MCF 10A (cell line): ENCODE results near the gene PTCHD1. TPM values are rescaled to one million over a fixed set of nuclear protein-coding genes. Genes with fewer than 3 reads are reported as not detected.

Source experiments
- BruUV-seq: library from RNA; stranded (reverse); fragments of 400-500 nt; replicated peaks from 2 replicates; lab custom pipeline; 2021; lab: Mats Ljungman, UMichigan
- CTCF ChIA-PET: fragments of 300-600 bp; sonication (Branson Sonifier 250); formaldehyde crosslinking; extraction: SDS; loops from one replicate; lab custom pipeline; 2021; ENCODE audit warnings: antibody characterized with exemption, inconsistent platforms; lab: Yijun Ruan, JAX
- POLR2A ChIA-PET: fragments of 300-600, 350-650 bp; sonication (Branson Sonifier 250); formaldehyde crosslinking; extraction: SDS; loops from one replicate; lab custom pipeline; 2020; ENCODE audit warnings: antibody characterized with exemption, inconsistent platforms; lab: Yijun Ruan, JAX
- DNase-seq: peaks from one replicate; pipeline ENCODE4 v3.0.0-alpha.2; 2018; ENCODE audit not compliant: unreplicated experiment
- H3K27ac Mint-ChIP-seq: one replicate; pipeline ENCODE4 v1.8.0; 2022; ENCODE audit warnings: mild to moderate bottlenecking, low read depth, mixed read lengths; ENCODE audit not compliant: unreplicated experiment
- H3K27me3 Mint-ChIP-seq: one replicate; pipeline ENCODE4 v1.8.0; 2022; ENCODE audit warnings: mixed read lengths; ENCODE audit not compliant: insufficient read depth, unreplicated experiment
- H3K36me3 Mint-ChIP-seq: one replicate; pipeline ENCODE4 v1.8.0; 2022; ENCODE audit warnings: mild to moderate bottlenecking, moderate library complexity, mixed read lengths; ENCODE audit not compliant: insufficient read depth, unreplicated experiment
- H3K4me1 Mint-ChIP-seq: one replicate; pipeline ENCODE4 v1.8.0; 2022; ENCODE audit warnings: mixed read lengths; ENCODE audit not compliant: insufficient read depth, unreplicated experiment
- H3K4me3 Mint-ChIP-seq: one replicate; pipeline ENCODE4 v1.8.0; 2022; ENCODE audit warnings: mild to moderate bottlenecking, moderate library complexity, mixed read lengths; ENCODE audit not compliant: unreplicated experiment
- H3K9me3 Mint-ChIP-seq: one replicate; pipeline ENCODE4 v1.8.0; 2022; ENCODE audit warnings: mixed read lengths; ENCODE audit not compliant: unreplicated experiment
- intact Hi-C: fragments of 100-400 bp; cut with micrococcal nuclease; formaldehyde crosslinking; loops from 2 replicates; pipeline ENCODE4 v1.14.1; 2022
- total RNA-seq: library from RNA; stranded (reverse); gene quantifications from 2 replicates; pipeline ENCODE4 v1.2.3, GENCODE V29; 2022
- TF ChIP-seq, protein P1 (sequence below): fragments of 200-600 bp; IDR thresholded peaks from one replicate; pipeline ENCODE4 v1.8.0; 2022; ENCODE audit warnings: antibody characterized with exemption, mild to moderate bottlenecking; ENCODE audit not compliant: unreplicated experiment

PTCHD1 gene
- total RNA-seq, 1 experiment from 2014 or later, result not detected

DNA sequence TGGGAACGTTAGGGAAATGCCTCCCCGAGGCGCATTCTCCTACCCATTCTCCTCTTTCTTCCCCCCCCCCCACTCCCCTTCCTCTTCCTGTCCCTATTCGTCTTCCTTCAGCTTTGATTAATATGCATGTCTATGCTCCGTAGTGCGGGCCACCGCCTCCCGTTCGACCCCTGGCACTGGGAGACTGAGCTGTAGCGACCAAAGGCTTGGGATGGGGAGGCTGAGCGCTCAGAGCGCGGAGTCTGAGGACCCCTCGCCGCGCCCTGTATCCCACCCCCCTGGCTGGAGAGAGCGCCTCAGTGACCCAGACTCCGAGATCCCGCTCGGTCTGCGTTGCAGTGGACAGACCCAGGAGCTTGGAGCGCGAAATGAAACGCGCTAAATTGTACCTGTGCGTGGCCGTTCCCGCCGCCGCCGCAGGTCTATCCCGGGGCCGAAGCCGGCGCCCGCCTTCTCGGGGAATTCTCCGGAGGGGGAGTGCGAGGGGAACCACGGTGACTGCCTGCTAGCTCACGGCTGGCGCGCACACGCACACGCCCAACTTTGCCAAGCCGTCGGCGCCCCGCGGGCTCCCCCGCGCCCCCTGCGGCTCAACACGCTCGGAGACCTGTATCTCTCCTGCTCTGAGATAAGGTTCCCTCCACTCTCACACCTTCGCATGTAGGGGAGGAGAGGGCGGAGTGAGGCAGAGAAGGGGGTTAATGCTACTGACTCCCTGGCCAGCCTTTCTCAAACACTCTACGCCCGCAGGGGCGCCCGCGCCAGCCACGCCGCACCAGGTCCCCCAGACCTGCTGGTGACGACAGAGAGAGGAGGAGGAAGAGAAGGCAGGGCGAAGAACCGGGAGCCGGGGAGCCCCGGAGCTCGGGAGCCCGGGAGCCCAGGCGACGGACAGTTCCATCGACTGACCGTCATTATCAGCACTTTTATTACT, 1.5 kb upstream of the PTCHD1 start:
- CTCF ChIA-PET, result interaction anchor here (0.5 to 0.7 kb wide), 3 partner anchors 105 to 1197 kb away, joined by 3 read pairs; no protein-coding TSS in a partner anchor
- POLR2A ChIA-PET, result no interaction called here
- TF ChIP-seq, protein P1, sequence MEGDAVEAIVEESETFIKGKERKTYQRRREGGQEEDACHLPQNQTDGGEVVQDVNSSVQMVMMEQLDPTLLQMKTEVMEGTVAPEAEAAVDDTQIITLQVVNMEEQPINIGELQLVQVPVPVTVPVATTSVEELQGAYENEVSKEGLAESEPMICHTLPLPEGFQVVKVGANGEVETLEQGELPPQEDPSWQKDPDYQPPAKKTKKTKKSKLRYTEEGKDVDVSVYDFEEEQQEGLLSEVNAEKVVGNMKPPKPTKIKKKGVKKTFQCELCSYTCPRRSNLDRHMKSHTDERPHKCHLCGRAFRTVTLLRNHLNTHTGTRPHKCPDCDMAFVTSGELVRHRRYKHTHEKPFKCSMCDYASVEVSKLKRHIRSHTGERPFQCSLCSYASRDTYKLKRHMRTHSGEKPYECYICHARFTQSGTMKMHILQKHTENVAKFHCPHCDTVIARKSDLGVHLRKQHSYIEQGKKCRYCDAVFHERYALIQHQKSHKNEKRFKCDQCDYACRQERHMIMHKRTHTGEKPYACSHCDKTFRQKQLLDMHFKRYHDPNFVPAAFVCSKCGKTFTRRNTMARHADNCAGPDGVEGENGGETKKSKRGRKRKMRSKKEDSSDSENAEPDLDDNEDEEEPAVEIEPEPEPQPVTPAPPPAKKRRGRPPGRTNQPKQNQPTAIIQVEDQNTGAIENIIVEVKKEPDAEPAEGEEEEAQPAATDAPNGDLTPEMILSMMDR, result no peak
- no peaks in the 10 kb centered on the region for H3K9me3 Mint-ChIP-seq
- H3K4me3 Mint-ChIP-seq, result no peak overlapping the region
- H3K36me3 Mint-ChIP-seq, result peaks cover 6% of the 10 kb centered on the region
- H3K27ac Mint-ChIP-seq, result no peak overlapping the region
- H3K4me1 Mint-ChIP-seq, result no peaks in the 10 kb centered on the region
- BruUV-seq, result no TSS peak
- DNase-seq, result no peak
- intact Hi-C loops, result no loop called here
- H3K27me3 Mint-ChIP-seq, result peaks cover 77% of the 10 kb centered on the region

DNA sequence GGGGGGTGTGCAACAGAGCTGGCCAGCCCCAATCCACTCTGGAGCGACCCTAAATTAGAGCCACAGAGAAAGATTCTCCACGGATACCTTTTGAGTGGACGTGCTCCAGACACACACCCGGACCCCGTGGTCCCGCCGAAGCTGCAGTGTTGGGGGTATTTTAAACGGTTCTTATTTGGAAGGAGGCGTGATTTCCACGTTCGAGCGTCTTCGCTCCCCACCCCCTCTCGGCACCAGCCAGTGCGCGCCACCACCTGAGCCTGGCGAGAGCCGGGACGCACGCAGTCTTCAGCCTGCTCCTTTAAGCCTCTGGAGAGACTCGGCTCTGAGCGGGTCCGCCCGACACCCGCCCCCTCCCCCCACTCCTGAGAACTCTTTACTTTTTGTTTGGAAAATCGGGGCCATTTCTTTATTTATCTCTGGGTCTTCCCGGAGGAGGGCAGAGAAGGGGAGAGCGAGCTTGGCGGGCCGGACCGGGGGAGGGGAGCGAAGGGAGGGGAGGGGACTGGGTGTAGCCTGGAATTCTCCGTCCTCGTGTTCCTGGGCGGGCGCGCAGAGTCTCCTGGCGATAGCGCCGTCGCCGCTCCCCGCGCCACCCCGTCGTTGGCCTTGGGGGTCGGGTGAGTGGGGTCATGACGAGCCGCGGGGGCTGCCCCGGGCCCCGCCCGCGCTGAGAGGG, 668 bp upstream of the PTCHD1 start:
- intact Hi-C loops, result no loop called here
- no peak for DNase-seq
- Mint-ChIP-seq H3K4me1 (no peaks in the 10 kb centered on the region), H3K27ac (no peak overlapping the region), H3K36me3 (peaks cover 6% of the 10 kb centered on the region), H3K9me3 (no peaks in the 10 kb centered on the region), H3K27me3 (peaks cover 77% of the 10 kb centered on the region), H3K4me3 (no peak overlapping the region)
- POLR2A ChIA-PET, result no interaction called here
- CTCF ChIA-PET, result no interaction called here
- TF ChIP-seq, protein P1, result no peak
- BruUV-seq, result no TSS peak

DNA sequence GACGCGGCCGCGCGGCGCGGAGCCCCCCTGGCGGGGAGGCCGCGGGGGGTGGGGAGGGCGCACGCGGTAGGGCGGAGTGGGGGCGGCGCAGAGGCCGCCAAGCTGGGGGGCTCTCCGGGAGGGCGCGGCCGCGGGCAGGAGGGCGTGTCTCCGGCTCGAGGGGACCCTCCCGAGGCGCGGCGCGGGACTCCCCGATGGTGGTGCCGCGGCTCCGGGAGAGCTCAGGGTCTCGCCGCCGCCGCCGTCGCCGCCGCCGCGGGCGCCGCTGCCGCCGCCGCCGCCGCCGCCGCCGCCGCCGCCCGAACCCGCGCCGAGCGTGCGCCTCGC, 165 bp upstream of the PTCHD1 start:
- DNase-seq, result no peak
- POLR2A ChIA-PET, result no interaction called here
- TF ChIP-seq, protein P1, result no peak
- H3K4me1 Mint-ChIP-seq, result no peaks in the 10 kb centered on the region
- CTCF ChIA-PET, result no interaction called here
- intact Hi-C loops, result no loop called here
- H3K4me3 Mint-ChIP-seq, result no peak overlapping the region
- peaks cover 6% of the 10 kb centered on the region for H3K36me3 Mint-ChIP-seq
- H3K9me3 Mint-ChIP-seq, result no peaks in the 10 kb centered on the region
- BruUV-seq, result no TSS peak
- no peak overlapping the region for H3K27ac Mint-ChIP-seq
- peaks cover 77% of the 10 kb centered on the region for H3K27me3 Mint-ChIP-seq

DNA sequence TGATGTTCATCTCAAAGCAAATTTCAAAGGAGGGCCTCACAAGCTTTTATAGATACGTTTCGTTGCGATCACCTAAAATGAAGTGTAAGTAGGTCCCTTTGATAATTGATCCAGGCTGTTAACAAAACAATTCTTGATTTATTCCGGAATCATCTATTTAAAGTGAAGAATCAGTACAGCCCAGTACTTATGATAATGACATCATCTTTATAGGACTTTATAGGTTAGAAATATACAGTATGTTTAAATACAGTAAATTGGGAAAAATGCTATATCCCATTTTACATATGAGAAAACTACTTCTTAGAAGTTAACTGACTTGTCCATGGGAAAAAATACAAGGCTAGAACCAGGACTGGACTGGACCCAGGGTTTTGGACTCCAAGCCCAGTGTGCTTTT, 3.7 kb downstream of the PTCHD1 start:
- POLR2A ChIA-PET, result interaction anchor here (0.7 kb wide), 2 partner anchors 155 to 409 kb away, joined by 3 read pairs; no protein-coding TSS in a partner anchor
- no peak overlapping the region for H3K4me3 Mint-ChIP-seq
- no TSS peak for BruUV-seq
- H3K4me1 Mint-ChIP-seq, result no peaks in the 10 kb centered on the region
- peaks cover 6% of the 10 kb centered on the region for H3K36me3 Mint-ChIP-seq
- H3K27ac Mint-ChIP-seq, result no peak overlapping the region
- TF ChIP-seq, protein P1, result no peak
- H3K27me3 Mint-ChIP-seq, result peaks cover 81% of the 10 kb centered on the region
- no peak for DNase-seq
- CTCF ChIA-PET, result no interaction called here
- intact Hi-C loops, result no loop called here
- H3K9me3 Mint-ChIP-seq, result no peaks in the 10 kb centered on the region
